ENCODE measurements around the gene NHERF1. TPM values are rescaled to one million over a fixed set of nuclear protein-coding genes. Genes with fewer than 3 reads are reported as not detected.

Gene NHERF1
- total RNA-seq, 5 donors from 2014 or later (not counting 1 experiment from before 2014, with no cell fraction given): 104 to 260 (median 223) TPM

Other genes with a start within 250 kb of the NHERF1 start
- gene CD300LB, start 217.2 kb upstream of the NHERF1 start, total RNA-seq: not detected
- gene CD300C, start 202.5 kb upstream of the NHERF1 start, total RNA-seq: under 1 TPM in 1 of 5 donors, not detected in 4; 0.18 TPM
- gene CD300H, start 181.1 kb upstream of the NHERF1 start, total RNA-seq: not detected
- gene CD300LD, start 156.3 kb upstream of the NHERF1 start, total RNA-seq: under 1 TPM in 1 of 5 donors, not detected in 4; 0.47 TPM
- under 1 TPM in 1 of 5 donors, not detected in 4; 0.38 TPM for gene CD300E, start 124.9 kb upstream of the NHERF1 start, total RNA-seq
- under 1 TPM in 1 of 5 donors, not detected in 4; 0.25 TPM for gene CD300LF, start 35.7 kb upstream of the NHERF1 start, total RNA-seq
- gene RAB37, start 11.4 kb upstream of the NHERF1 start, total RNA-seq: 10 to 100 TPM; 31.2 to 73.4 (median 40.7) TPM
- gene NAT9, start 27.7 kb downstream of the NHERF1 start, total RNA-seq: 10 to 100 TPM; 37.2 to 74.4 (median 71.9) TPM
- gene GRIN2C, start 111.3 kb downstream of the NHERF1 start, total RNA-seq: not detected
- gene FDXR, start 124.4 kb downstream of the NHERF1 start, total RNA-seq: 10 to 100 TPM in 3 of 5 donors, 1 to 10 TPM in 2; 4.2 to 20.7 (median 15.3) TPM
- not detected for gene FADS6, start 145.0 kb downstream of the NHERF1 start, total RNA-seq
- not detected for gene USH1G, start 174.6 kb downstream of the NHERF1 start, total RNA-seq
- not detected for gene OTOP2, start 175.6 kb downstream of the NHERF1 start, total RNA-seq
- not detected for gene OTOP3, start 187.3 kb downstream of the NHERF1 start, total RNA-seq
- gene HID1, start 224.1 kb downstream of the NHERF1 start, total RNA-seq: 10 to 100 TPM; 12.7 to 21.0 (median 14.5) TPM
- gene CDR2L, start 239.0 kb downstream of the NHERF1 start, total RNA-seq: under 1 TPM in 4 of 5 donors, not detected in 1; 0.12 to 0.29 (median 0.19) TPM